ENCODE data around the gene KIR2DL3.
"Not testable (repeated sequence)": the region's sequence is repeated elsewhere in the genome, so short reads cannot be mapped to it uniquely, and the experiment has no call there.

Gene KIR2DL3

DNA sequence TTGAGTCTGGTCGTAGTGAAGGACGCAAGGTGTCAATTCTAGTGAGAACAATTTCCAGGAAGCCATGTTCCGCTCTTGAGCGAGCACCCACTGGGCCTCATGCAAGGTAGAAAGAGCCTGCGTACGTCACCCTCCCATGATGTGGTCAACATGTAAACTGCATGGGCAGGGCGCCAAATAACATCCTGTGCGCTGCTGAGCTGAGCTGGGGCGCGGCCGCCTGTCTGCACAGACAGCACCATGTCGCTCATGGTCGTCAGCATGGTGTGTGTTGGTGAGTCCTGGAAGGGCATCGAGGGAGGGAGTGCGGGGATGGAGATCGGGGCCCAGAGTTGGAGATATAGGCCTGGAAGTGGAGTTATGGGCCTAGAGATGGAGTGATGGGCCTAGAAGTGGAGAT, at the start of gene KIR2DL3:
KIR2DL3 (plus strand) TSS at position 208 of the 400 bp plus-strand sequence; CDS start at position 241, 33 bp downstream.
- not testable (repeated sequence) for DNase-seq (ENCODE audit: low read depth)

- no peak for DNase-seq (ENCODE audit: low read depth)
Observed at GRCh38 chr19:54691582-54692297, 46.6 kb upstream of the KIR2DL3 start.

GRCh38 chr19:54692298-54692615, 46.1 kb upstream of the KIR2DL3 start:
- no peak for DNase-seq (ENCODE audit: low read depth)

- DNase-seq (ENCODE audit: low read depth): no peak
Observed at GRCh38 chr19:54694648-54695047, 43.7 kb upstream of the KIR2DL3 start.

DNA sequence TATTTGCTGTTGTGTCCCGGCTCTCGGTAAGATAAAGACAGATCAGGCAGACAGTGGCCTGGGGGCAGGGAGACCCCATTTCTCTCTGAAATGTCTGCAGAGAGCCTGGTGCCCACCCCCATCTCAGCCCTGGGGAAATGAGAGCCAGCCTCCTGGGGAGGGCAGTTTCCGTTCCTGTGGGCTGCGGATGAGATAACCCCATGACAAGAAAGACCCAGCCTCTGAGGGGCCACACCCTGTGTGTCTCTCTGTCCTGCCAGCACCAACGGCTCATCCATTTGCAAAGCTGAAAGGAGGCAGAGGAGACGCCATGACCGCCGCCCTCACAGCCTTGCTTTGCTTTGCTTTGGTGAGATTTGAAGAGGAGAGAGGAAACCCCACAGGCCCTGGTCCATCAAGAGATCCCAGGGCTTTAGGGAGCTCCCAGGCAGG, 42.2 kb upstream of the KIR2DL3 start:
- DNase-seq (ENCODE audit: low read depth): no peak

DNA sequence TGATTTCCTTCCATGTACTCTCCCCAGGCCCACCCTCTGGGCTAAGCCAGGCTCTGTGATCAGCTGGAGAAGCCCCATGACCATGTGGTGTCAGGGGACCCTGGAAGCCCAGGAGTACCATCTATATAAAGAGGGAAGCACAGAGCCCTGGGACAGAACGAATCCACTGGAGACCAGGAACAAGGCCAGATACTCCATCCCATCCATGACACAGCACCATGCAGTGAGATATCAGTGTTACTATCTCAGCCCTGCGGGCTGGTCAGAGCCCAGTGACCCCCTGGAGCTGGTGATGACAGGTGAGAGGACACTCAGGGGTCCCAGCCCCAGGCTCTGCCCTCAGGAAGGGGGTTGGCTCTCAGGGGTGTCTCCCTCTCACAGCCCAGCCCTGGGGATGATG, 41.5 kb upstream of the KIR2DL3 start:
- no peak for DNase-seq (ENCODE audit: low read depth)

GRCh38 chr19:54697716-54698115, 40.6 kb upstream of the KIR2DL3 start:
- DNase-seq (ENCODE audit: low read depth): not testable (repeated sequence)

GRCh38 chr19:54704928-54705327, 33.4 kb upstream of the KIR2DL3 start:
- DNase-seq (ENCODE audit: low read depth): no peak

DNA sequence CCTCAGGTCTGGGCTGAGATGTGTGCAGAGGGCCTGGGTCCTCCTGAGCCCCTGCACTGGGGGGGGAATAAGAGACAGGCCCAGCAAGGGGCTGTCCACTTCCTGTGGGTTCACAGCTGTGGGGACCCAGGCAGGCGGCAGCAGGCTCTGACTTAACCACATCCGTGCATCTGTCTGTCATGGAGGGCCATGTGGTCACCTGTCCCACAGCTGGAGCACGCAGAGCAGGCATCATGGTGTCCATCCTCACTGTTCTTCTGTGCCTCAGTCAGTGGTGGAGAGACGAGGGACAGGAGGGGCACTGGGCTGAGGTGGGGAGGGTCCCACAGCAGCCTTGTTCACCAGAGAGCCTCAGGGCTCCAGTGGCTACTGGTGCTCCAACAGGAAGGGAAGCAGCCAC, 30.4 kb upstream of the KIR2DL3 start:
- no peak for DNase-seq (ENCODE audit: low read depth)

- DNase-seq (ENCODE audit: low read depth): no peak
Observed at GRCh38 chr19:54708781-54709180, 29.5 kb upstream of the KIR2DL3 start.

DNA sequence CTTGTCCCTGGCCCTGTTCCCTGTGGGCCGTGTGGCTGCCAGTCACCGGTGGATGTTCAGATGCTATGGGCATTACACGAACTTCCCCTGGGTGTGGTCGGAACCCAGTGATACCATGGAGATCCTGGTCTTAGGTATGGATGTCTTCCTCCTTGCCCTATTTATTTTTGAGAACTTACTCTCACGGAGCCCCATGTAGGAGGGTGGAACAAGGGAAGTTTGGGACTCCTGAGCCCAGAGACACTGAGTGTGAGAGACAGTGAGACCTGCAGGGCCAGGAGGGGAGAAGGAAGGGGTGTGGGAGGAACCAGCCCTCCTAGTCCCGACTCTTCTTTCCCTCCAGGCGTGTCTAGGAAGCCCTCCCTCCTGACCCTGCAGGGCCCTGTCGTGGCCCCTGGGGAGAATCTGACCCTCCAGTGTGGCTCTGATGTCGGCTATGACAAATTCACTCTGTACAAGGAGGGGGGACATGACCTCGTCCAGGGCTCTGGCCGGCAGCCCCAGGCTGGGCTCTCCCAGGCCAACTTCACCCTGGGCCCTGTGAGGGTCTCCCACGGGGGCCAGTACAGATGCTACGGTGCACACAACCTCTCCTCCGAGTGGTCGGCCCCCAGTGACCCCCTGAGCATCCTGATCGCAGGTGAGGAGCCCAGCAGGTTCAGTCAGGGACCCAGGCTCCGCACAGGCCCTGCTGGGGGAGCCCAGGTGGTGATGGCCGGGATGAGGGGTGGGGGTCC, 28.9 kb upstream of the KIR2DL3 start:
- DNase-seq (ENCODE audit: low read depth): no peak

GRCh38 chr19:54709956-54710355, 28.4 kb upstream of the KIR2DL3 start:
- DNase-seq (ENCODE audit: low read depth): not testable (repeated sequence)

GRCh38 chr19:54724142-54724541, 14.2 kb upstream of the KIR2DL3 start, which contains the start of gene KIR3DL3:
TSS of gene KIR3DL3 (plus strand) at chr19:54724442. CDS start at chr19:54724497, 55 bp downstream.
- no peak for DNase-seq (ENCODE audit: low read depth)

DNA sequence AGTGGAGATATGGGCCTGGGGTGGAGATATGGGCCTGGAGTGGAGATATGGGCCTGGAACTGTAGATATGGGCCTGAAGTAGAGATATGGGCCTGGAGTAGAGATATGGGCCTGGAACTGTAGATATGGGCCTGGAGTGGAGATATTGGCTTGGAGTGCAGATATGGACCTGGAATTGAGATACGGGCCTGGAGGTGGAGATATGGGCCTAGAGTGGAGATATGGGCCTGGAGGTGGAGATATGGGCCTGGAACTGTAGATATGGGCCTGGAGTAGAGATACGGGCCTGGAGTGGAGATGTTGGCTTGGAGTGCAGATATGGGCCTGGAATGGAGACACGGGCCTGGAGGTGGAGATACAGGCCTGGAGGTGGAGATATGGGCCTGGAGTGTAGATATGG, 13.7 kb upstream of the KIR2DL3 start:
- DNase-seq (ENCODE audit: low read depth): no peak

DNA sequence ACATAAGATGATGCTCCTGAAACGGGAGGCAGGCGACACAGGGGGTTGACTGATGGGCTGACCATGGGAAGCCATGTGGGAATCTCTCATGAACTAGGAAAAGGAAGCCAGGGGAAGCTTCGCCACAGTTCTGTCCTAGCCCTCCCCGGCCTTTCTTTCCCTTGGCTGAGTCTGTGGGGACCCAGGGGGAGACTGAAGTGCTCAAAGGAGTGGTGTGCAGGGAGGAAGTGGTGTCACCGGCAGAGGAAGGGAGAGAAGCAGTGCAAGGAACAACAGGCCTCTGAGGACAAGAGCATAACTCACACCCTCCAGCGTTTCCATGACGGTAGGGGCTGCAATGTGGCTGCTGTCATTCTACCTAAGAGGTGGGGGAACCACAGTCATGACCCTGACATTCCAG, 13.0 kb upstream of the KIR2DL3 start:
- DNase-seq (ENCODE audit: low read depth): no peak

DNA sequence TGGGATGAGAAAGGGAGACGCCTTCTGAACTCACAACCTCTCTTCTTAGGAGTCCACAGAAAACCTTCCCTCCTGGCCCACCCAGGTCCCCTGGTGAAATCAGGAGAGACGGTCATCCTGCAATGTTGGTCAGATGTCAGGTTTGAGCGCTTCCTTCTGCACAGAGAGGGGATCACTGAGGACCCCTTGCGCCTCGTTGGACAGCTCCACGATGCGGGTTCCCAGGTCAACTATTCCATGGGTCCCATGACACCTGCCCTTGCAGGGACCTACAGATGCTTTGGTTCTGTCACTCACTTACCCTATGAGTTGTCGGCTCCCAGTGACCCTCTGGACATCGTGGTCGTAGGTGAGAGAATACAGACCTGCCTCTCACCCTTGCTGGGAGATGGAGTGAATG, 10.8 kb upstream of the KIR2DL3 start:
- no peak for DNase-seq (ENCODE audit: low read depth)

DNA sequence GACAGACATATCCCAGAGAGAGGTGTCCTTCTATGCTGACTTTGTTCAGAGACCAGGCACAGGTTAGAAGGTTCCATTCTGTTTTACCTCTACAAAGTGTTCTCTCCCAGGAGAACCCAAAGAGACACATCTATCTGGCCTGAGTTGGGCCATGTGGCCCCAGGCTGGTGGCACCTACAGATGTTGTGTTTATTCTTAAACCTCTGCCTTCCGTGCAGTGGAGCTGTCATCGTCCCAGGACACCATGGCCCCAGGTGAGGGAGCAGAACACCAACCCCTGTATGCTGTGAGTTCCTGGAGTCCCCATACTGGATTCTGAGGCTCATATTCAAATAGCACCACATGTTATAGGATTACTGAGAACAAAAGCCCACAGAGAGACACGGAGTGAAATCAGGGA, 10.1 kb upstream of the KIR2DL3 start:
- DNase-seq (ENCODE audit: low read depth): no peak

DNA sequence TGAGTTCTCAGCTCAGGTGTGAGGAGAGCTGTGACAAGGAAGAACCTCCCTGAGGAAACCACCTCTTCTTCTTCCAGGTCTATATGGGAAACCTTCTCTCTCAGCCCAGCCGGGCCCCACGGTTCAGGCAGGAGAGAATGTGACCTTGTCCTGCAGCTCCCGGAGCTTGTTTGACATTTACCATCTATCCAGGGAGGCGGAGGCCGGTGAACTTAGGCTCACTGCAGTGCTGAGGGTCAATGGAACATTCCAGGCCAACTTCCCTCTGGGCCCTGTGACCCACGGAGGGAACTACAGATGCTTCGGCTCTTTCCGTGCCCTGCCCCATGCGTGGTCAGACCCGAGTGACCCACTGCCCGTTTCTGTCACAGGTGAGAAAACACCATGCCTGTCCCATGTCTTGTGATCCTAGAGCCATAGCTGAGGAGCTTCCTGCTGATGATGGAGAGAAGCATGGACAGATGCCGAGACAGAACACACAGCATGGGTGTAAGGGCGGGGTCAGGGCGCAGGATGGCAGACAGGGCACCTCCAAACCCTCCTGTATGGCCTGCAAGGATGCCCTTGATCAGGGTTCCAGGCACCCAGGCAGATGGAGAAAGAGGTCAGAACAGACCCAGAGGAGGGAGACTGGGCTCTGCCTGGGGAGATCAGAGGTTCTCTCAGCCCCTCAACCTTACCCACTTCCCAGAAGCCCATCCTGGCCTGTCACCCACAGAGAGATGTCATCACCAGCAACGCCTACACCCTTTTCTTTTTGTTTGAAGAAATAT, 8.7 kb upstream of the KIR2DL3 start:
- DNase-seq (ENCODE audit: low read depth): no peak

DNA sequence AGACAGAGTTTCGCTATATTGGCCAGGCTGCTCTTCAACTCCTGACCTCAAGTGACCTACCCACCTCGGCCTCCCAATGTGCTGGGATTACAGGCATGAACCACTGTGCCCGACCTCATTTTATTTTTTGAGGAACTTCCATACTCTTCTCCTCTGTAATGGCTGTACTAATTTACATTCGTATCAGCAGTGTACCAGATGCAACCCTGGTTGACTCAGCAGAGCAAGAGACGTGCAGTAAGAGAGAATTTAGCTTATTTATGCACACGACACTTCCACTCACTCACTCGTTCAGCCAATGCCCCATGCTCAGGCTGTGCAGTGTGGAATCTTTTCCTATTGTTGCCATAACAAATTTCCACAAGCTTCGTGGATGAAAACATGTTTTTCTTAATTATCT, 7.1 kb upstream of the KIR2DL3 start:
- DNase-seq (ENCODE audit: low read depth): no peak

DNA sequence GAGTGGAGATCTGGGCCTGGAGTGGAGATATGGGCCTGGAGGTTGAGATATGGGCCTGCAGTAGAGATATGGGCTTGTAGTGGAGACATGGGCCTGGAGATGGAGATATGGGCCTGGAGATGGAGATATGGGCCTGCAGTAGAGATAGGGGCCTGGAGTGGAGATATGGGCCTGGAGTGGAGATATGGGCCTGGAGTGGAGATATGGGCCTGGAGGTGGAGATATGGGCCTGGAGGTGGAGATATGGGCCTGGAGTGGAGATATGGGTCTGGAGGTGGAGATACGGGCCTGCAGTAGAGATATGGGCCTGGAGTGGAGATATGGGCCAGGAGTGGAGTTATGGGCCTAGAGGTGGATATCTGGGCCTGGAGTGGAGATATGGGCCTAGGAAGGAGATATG, 402 bp downstream of the KIR2DL3 start:
- no peak for DNase-seq (ENCODE audit: low read depth)

DNA sequence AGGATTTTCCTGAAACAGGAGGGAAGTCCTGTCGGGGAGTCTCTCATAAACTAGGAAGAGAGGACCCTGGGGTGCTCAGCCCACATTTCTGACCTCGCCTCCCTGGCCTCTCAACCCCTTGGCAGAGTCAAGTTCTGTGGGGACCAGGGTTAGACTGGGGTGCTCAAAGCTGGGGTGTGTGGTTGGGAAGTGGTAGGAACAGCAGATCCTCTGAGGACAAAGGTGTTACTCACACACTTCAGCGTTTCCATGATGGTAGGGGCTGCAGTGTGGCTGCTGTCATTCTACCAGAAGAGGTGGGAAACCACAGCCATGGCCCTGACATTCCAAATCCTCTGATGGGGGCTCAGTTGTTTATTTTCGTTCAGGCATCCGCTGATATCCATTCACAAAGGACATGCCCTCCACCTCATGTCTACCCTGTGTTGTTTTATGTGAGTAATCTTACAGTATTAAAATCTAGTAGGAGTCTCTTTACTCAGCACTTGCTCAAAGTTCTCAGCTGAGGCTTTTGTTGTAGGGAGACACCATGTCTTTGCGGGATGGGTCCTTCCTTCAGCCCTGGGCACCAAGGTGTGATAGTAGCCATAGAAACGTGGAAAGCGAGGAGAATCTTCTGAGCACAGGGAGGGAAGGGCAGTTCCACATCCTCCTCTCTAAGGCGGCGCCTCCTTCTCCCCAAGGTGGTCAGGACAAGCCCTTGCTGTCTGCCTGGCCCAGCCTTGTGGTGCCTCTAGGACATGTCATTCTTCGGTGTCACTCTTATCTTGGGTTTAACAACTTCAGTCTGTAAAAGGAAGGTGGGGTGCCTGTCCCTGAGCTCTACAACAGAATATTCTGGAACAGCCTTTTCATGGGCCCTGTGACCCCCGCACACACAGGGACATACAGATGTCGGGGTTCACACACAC, 1.5 kb downstream of the KIR2DL3 start:
- no peak for DNase-seq (ENCODE audit: low read depth)

- DNase-seq (ENCODE audit: low read depth): not testable (repeated sequence)
Observed at GRCh38 chr19:54741950-54742349, 3.6 kb downstream of the KIR2DL3 start.
